Adrenal gland (tissue), 5 donors: ENCODE results near the gene LRRC8E.

ENCODE experiments used
- POLR2A ChIP-seq, 2 donors: fragments of 450-650 bp; IDR thresholded peaks; one replicate each; pipeline ENCODE4 v1.6.1; 2017; ENCODE audit warnings: antibody characterized with exemption in 2 of 2, mild to moderate bottlenecking in 2 of 2, moderate library complexity in 1 of 2
- TF ChIP-seq, protein P1 (sequence below), 6 experiments: fragments of 450-650 bp in 4 of 6; fragments of 200-600 bp in 2 of 6; sonication (generic) in 1 of 6; IDR thresholded peaks; 1 replicate in 5 of 6; 2 replicates in 1 of 6; pipeline versions ENCODE4 v1.5.1 to v1.8.0; 2016 to 2021; ENCODE audit warnings: antibody characterized with exemption in 6 of 6, mild to moderate bottlenecking in 2 of 6, moderate library complexity in 1 of 6
- donor health status: DM: no; HTN: no; CAD: no.

DNA sequence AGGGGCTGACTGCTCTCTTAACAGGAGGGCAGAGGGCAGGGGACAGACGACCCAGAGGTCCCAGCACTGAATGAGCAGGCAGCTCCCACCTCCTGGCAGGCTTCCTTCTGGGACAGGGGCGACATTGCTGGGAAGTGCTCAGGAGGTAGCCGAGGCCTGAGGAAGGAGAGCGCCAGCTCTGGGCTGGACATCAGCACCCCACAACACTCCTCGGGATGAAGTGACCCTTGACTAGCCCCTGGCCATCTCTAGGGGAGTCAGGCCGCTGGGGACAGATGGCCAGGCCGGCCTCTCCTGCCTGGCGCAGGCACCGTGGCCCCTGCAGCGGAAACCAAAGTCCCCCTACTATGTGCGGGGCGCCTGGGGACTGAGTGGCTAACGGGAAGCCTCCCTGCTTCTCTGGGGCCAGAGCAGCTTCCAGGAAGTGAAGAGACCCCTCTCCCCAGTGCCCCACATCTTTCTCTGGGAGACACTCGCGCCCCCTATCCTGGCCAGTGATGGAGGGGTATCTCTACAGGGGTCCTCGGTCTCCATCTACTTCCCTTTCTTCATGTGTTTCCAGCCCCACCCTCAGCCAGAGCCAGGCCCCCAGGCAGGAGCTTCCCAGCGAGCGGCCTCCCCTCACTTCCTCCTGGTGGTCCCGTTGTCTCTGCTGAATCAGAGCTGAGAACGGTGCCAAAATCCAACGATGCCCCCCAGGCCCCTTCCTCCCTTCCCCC is 24.2 kb upstream of the LRRC8E start:
- TF ChIP-seq, protein P1, sequence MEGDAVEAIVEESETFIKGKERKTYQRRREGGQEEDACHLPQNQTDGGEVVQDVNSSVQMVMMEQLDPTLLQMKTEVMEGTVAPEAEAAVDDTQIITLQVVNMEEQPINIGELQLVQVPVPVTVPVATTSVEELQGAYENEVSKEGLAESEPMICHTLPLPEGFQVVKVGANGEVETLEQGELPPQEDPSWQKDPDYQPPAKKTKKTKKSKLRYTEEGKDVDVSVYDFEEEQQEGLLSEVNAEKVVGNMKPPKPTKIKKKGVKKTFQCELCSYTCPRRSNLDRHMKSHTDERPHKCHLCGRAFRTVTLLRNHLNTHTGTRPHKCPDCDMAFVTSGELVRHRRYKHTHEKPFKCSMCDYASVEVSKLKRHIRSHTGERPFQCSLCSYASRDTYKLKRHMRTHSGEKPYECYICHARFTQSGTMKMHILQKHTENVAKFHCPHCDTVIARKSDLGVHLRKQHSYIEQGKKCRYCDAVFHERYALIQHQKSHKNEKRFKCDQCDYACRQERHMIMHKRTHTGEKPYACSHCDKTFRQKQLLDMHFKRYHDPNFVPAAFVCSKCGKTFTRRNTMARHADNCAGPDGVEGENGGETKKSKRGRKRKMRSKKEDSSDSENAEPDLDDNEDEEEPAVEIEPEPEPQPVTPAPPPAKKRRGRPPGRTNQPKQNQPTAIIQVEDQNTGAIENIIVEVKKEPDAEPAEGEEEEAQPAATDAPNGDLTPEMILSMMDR (IDR thresholded peaks at IDR 0.05): no peak
- TF ChIP-seq POLR2A (IDR thresholded peaks at IDR 0.05): no peak
